ENCODE data around the gene LEKR1.

Gene LEKR1

DNA sequence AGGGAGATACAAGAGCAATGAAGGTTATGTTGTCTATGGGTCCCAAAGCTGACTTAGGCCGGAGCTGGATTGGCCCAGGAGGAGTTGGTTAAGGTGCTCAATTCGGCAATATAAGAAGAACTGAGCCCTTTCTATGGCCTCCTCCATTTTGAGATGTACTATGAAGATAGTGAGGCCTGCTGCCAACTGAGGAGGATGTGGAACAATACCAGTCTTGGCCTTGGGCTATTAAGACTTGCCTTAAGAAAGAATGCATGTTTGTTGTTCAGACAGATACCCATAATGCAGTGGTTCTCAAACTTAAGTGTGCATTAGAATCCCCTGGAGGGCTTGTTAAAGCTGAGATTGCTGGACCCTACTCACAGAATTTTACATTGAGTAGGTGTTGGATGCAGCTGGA is 24.4 kb upstream of the LEKR1 start:
- H2AFZ ChIP-seq (ENCODE audit: low read length) = no peak overlapping the region
- no peaks in the 10 kb centered on the region for H3K9me2 ChIP-seq (replicated peaks; ENCODE audit: insufficient read depth, low read length)
- no peaks in the 10 kb centered on the region for H3K4me1 ChIP-seq (ENCODE audit: low read length)
- no peak for DNase-seq
- no peaks in the 10 kb centered on the region for H4K20me1 ChIP-seq (ENCODE audit: insufficient read depth, low read length)
- no peaks in the 10 kb centered on the region for H3K9me3 ChIP-seq (replicated peaks; ENCODE audit: insufficient read depth, low read length)
- no peaks in the 10 kb centered on the region for H3K36me3 ChIP-seq (replicated peaks; ENCODE audit: insufficient read depth, low read length)
- TF ChIP-seq, protein P1, sequence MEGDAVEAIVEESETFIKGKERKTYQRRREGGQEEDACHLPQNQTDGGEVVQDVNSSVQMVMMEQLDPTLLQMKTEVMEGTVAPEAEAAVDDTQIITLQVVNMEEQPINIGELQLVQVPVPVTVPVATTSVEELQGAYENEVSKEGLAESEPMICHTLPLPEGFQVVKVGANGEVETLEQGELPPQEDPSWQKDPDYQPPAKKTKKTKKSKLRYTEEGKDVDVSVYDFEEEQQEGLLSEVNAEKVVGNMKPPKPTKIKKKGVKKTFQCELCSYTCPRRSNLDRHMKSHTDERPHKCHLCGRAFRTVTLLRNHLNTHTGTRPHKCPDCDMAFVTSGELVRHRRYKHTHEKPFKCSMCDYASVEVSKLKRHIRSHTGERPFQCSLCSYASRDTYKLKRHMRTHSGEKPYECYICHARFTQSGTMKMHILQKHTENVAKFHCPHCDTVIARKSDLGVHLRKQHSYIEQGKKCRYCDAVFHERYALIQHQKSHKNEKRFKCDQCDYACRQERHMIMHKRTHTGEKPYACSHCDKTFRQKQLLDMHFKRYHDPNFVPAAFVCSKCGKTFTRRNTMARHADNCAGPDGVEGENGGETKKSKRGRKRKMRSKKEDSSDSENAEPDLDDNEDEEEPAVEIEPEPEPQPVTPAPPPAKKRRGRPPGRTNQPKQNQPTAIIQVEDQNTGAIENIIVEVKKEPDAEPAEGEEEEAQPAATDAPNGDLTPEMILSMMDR (IDR thresholded peaks at IDR 0.05; ENCODE audit: low read length) = no peak
- TF ChIP-seq EZH2phosphoT487 (IDR thresholded peaks at IDR 0.05; ENCODE audit: low read length) = no peak
- TF ChIP-seq EZH2 (optimal IDR thresholded peaks at IDR 0.05; ENCODE audit: low read depth, low read length) = no peak
- no peak overlapping the region for H3K27ac ChIP-seq (ENCODE audit: low read length)
- H3F3A ChIP-seq (ENCODE audit: insufficient read depth, low read length) = no peaks in the 10 kb centered on the region
- H3K79me2 ChIP-seq (ENCODE audit: low read length) = no peaks in the 10 kb centered on the region
- no peak overlapping the region for H3K4me3 ChIP-seq (ENCODE audit: low read length)
- no peak overlapping the region for H3K4me2 ChIP-seq (ENCODE audit: low read depth, low read length)
- no peak overlapping the region for H3K9ac ChIP-seq (ENCODE audit: low read length)
- no peaks in the 10 kb centered on the region for H3K27me3 ChIP-seq (replicated peaks; ENCODE audit: insufficient read depth, low read length)

DNA sequence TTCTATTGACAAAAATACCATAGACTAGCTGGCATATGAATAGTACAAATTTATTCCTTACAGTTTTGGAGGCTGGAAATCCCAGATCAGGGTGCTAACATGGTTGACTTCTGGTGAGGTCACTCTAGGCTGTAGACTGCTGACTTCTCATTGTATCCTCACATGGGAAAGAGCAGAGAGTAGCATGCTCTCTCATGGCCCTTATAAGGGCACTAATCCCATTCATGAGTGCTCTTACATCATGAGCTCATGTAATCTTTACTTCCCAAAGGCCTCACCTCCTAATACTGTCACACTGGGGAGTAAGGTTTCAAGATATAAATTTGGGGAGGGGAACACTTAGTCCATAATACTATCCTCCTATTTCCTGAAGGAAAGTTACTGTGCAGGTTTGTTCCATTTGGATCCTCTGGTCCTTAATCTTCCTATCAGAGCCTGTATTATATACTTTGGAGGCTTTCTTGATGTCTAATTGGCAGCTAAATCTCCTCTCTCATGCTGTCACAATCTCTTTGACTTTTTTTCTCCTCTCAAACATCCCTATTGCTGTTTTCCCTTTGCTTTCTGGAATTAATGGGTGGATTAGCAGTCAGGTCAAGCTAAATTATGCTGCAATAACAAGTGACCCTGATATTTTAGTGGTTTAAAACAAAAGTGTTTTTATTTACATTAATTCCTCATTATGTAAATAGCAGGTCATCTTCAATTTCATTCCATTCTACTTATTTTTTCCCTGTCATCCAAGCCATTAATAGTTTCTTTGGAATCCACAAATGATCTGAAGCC is 23.1 kb upstream of the LEKR1 start:
- Histone ChIP-seq H3K27me3 (replicated peaks; ENCODE audit: insufficient read depth, low read length) (no peaks in the 10 kb centered on the region), H3K9ac (ENCODE audit: low read length) (no peak overlapping the region), H3K79me2 (ENCODE audit: low read length) (no peaks in the 10 kb centered on the region), H3F3A (ENCODE audit: insufficient read depth, low read length) (no peaks in the 10 kb centered on the region), H3K36me3 (replicated peaks; ENCODE audit: insufficient read depth, low read length) (no peaks in the 10 kb centered on the region), H3K27ac (ENCODE audit: low read length) (no peak overlapping the region), H2AFZ (ENCODE audit: low read length) (no peak overlapping the region), H3K4me1 (ENCODE audit: low read length) (no peaks in the 10 kb centered on the region), H3K9me2 (replicated peaks; ENCODE audit: insufficient read depth, low read length) (no peaks in the 10 kb centered on the region), H4K20me1 (ENCODE audit: insufficient read depth, low read length) (no peaks in the 10 kb centered on the region), H3K4me3 (ENCODE audit: low read length) (no peak overlapping the region), H3K4me2 (ENCODE audit: low read depth, low read length) (no peak overlapping the region), H3K9me3 (replicated peaks; ENCODE audit: insufficient read depth, low read length) (no peaks in the 10 kb centered on the region)
- DNase-seq = no peak
- no peak for TF ChIP-seq EZH2 (optimal IDR thresholded peaks at IDR 0.05; ENCODE audit: low read depth, low read length)
- TF ChIP-seq EZH2phosphoT487 (IDR thresholded peaks at IDR 0.05; ENCODE audit: low read length) = no peak
- TF ChIP-seq, protein P1 (IDR thresholded peaks at IDR 0.05; ENCODE audit: low read length) = no peak

DNA sequence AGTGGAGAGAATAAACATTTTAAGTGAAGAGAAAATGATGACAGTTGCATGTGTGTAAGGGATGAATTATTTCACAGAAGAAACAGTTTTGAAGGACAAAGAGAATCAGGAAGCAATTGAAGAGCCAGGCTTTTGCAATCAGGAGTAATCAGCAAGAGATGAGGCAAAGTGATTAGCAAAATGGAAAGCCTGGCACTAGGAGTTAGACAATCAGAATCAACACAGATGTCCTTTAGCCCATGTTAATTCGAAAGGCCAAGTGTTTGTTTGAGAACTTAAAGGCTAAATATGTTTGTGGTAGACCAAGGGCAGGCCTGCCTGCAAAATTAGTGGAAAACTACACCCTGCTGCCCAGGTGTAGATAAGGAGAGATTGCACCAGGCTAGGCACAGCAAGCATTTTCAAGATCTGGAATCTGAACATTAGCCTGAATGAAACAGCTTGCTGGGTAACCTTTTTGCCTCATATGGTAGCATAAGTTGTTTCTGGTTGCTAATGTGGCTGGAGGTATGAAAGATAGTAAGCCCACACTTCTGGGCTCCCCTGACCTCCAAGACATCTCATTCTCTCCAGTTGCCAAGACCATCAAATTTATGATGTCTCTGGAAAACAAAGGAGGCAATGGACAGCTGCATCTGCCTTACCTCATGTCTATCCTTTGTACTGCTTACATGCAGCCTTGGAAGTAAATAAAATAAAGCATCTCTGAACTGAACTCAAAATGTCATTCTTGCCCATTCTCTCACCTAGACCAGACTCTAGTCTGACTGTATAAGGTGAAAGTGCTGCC is 22.0 kb upstream of the LEKR1 start:
- no peaks in the 10 kb centered on the region for H3F3A ChIP-seq (ENCODE audit: insufficient read depth, low read length)
- H3K79me2 ChIP-seq (ENCODE audit: low read length) = no peaks in the 10 kb centered on the region
- no peak overlapping the region for H3K27ac ChIP-seq (ENCODE audit: low read length)
- TF ChIP-seq EZH2phosphoT487 (IDR thresholded peaks at IDR 0.05; ENCODE audit: low read length) (no peak), EZH2 (optimal IDR thresholded peaks at IDR 0.05; ENCODE audit: low read depth, low read length) (no peak)
- TF ChIP-seq, protein P1 (IDR thresholded peaks at IDR 0.05; ENCODE audit: low read length) = no peak
- no peak overlapping the region for H3K4me3 ChIP-seq (ENCODE audit: low read length)
- no peaks in the 10 kb centered on the region for H3K36me3 ChIP-seq (replicated peaks; ENCODE audit: insufficient read depth, low read length)
- no peaks in the 10 kb centered on the region for H4K20me1 ChIP-seq (ENCODE audit: insufficient read depth, low read length)
- H2AFZ ChIP-seq (ENCODE audit: low read length) = no peak overlapping the region
- H3K4me1 ChIP-seq (ENCODE audit: low read length) = no peaks in the 10 kb centered on the region
- H3K9me2 ChIP-seq (replicated peaks; ENCODE audit: insufficient read depth, low read length) = no peaks in the 10 kb centered on the region
- H3K9me3 ChIP-seq (replicated peaks; ENCODE audit: insufficient read depth, low read length) = no peaks in the 10 kb centered on the region
- H3K27me3 ChIP-seq (replicated peaks; ENCODE audit: insufficient read depth, low read length) = no peaks in the 10 kb centered on the region
- no peak for DNase-seq
- no peak overlapping the region for H3K9ac ChIP-seq (ENCODE audit: low read length)
- H3K4me2 ChIP-seq (ENCODE audit: low read depth, low read length) = no peak overlapping the region
